Upper lobe of left lung (tissue), 6 donors: ENCODE measurements around the gene CNTNAP4. TPM values are rescaled to one million over a fixed set of nuclear protein-coding genes. Genes with fewer than 3 reads are reported as not detected.

Source experiments
- ATAC-seq, 2 donors: fragments of 200-7000 bp; cut with Tn5 transposase; one replicate each; pipeline ENCODE4 v1.9.1; 2022; ENCODE audit warnings: mild to moderate bottlenecking in 2 of 2, moderate library complexity in 2 of 2; ENCODE audit not compliant: low FRiP score in 2 of 2
- DNase-seq, 2 donors: peaks; one replicate each; pipeline ENCODE4 v3.0.0-alpha.2; 2019 to 2020
- H3K27ac ChIP-seq, 4 donors: fragments of 200-600 bp; sonication (generic); one replicate each; pipeline ENCODE4 v1.5.1; 2016 to 2019
- H3K27me3 ChIP-seq, 4 donors: fragments of 200-600 bp; sonication (generic); one replicate each; pipeline ENCODE4 v1.5.1; 2017 to 2019
- H3K36me3 ChIP-seq, 4 donors: fragments of 200-600 bp; sonication (generic); one replicate each; pipeline ENCODE4 v1.5.1; 2016 to 2019
- H3K4me1 ChIP-seq, 4 donors: fragments of 200-600 bp; sonication (generic); one replicate each; pipeline ENCODE4 v1.5.1; 2018 to 2019
- H3K4me3 ChIP-seq, 4 donors: fragments of 200-600 bp; sonication (generic); one replicate each; pipeline ENCODE4 v1.5.1; 2017 to 2019; ENCODE audit warnings: mild to moderate bottlenecking in 2 of 4, moderate library complexity in 1 of 4
- H3K9me3 ChIP-seq, 4 donors: fragments of 200-600 bp; sonication (generic); one replicate each; pipeline ENCODE4 v1.5.1; 2018 to 2019
- EP300 ChIP-seq, 4 donors: sonication (generic); formaldehyde crosslinking; IDR thresholded peaks; one replicate each; pipeline ENCODE4 v1.5.1; 2017; ENCODE audit warnings: antibody characterized with exemption in 4 of 4, control low read depth in 2 of 4
- POLR2A ChIP-seq, 4 donors: fragments of 450-650 bp; IDR thresholded peaks; one replicate each; pipeline ENCODE4 v1.5.1; 2016 to 2017; ENCODE audit warnings: antibody characterized with exemption in 4 of 4, mild to moderate bottlenecking in 2 of 4
- POLR2AphosphoS5 ChIP-seq, 2 donors: sonication (generic); formaldehyde crosslinking; IDR thresholded peaks; one replicate each; pipeline ENCODE4 v1.5.1; 2017; ENCODE audit warnings: antibody characterized with exemption in 2 of 2
- WGBS, 2 donors: methylation state at CpG; one replicate each; pipeline ENCODE4 v1.1.5; 2017 to 2018; 5-methylcytosine and 5-hydroxymethylcytosine counted together
- total RNA-seq, 6 donors: library from RNA; depleted of rRNA in 4 of 6; stranded (reverse); fragments of >200 nt in 4 of 6; gene quantifications; one replicate each; pipeline versions ENCODE4 v1.1.0 to v1.2.1, GENCODE V29; 2016 to 2021
- TF ChIP-seq, protein P1 (sequence below), 6 experiments: fragments of 450-650 bp in 4 of 6; fragments of 200-600 bp in 2 of 6; sonication (generic) in 2 of 6; IDR thresholded peaks; one replicate each; pipeline ENCODE4 v1.5.1; 2016 to 2019; ENCODE audit warnings: antibody characterized with exemption in 6 of 6
- donor health status: DM: no; HTN: no; CAD: no; lungs with moderate emphysema.
- donor health status: DM: no; HTN: yes; CAD: no; lungs with severe emphysema.

The CNTNAP4 gene
- total RNA-seq, 6 donors from 2014 or later: not detected

DNA sequence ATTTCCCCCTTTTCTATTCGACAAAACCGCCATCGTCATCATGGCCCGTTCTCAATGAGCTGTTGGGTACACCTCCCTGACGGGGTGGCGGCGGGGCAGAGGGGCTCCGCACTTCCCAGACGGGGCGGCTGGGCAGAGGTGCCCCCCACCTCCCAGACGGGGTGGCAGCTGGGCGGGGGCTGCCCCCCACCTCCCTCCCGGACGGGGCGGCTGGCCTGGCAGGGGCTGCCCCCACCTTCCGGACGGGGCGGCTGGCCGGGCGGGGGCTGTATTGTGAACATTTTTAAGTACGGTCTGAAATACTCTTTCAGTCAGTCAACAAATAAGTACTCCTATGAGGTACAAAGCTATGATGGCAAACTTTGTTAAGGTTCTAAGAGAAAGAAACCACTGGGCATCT, 222.8 kb downstream of the CNTNAP4 start:
- Histone ChIP-seq H3K4me3 (no peak overlapping the region), H3K9me3 (no peaks in the 10 kb centered on the region), H3K36me3 (no peaks in the 10 kb centered on the region), H3K4me1 (no peaks in the 10 kb centered on the region), H3K27ac (no peak overlapping the region), H3K27me3 (no peaks in the 10 kb centered on the region)
- TF ChIP-seq POLR2AphosphoS5 (IDR thresholded peaks at IDR 0.05) (no peak), EP300 (IDR thresholded peaks at IDR 0.05) (no peak)
- TF ChIP-seq, protein P1, sequence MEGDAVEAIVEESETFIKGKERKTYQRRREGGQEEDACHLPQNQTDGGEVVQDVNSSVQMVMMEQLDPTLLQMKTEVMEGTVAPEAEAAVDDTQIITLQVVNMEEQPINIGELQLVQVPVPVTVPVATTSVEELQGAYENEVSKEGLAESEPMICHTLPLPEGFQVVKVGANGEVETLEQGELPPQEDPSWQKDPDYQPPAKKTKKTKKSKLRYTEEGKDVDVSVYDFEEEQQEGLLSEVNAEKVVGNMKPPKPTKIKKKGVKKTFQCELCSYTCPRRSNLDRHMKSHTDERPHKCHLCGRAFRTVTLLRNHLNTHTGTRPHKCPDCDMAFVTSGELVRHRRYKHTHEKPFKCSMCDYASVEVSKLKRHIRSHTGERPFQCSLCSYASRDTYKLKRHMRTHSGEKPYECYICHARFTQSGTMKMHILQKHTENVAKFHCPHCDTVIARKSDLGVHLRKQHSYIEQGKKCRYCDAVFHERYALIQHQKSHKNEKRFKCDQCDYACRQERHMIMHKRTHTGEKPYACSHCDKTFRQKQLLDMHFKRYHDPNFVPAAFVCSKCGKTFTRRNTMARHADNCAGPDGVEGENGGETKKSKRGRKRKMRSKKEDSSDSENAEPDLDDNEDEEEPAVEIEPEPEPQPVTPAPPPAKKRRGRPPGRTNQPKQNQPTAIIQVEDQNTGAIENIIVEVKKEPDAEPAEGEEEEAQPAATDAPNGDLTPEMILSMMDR (IDR thresholded peaks at IDR 0.05): no peak
- no peak for ATAC-seq
- WGBS, 2 donors: 97% methylated on average over 18 to 20 of the region's 21 CpGs
- peak in 1 of 2 donors; percentile 66 for DNase-seq

DNA sequence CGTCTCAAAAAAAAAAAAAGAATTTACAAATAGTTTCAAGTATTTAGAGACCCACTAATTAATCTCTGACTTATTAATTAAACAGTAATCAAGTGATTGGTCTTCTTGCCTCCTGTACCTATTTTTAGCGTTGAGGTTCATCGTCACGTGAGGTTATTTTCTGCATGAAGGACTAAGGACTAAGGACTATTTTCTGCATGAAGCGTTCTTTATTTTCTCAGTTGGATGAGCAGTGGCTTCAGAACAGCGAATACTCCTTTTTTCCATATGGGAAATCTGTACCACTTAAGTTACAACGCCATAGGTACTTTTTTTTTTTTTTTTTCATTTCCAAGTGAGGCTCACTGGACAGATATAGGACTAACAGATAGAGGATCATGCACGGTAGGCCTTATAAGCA, 224.9 kb downstream of the CNTNAP4 start:
- no peaks in the 10 kb centered on the region for H3K9me3 ChIP-seq
- ATAC-seq (no peak), DNase-seq (no peak)
- no peaks in the 10 kb centered on the region for H3K4me1 ChIP-seq
- TF ChIP-seq EP300 (IDR thresholded peaks at IDR 0.05): no peak
- no peak overlapping the region for H3K4me3 ChIP-seq
- H3K36me3 ChIP-seq: no peaks in the 10 kb centered on the region
- H3K27me3 ChIP-seq: no peaks in the 10 kb centered on the region
- no peak overlapping the region for H3K27ac ChIP-seq
- WGBS, 2 donors: 92 to 94% methylated on average over 7 to 8 of the region's 8 CpGs

GRCh38 chr16:76502555-76502954, 225.4 kb downstream of the CNTNAP4 start:
- no peak for TF ChIP-seq POLR2AphosphoS5 (IDR thresholded peaks at IDR 0.05)
- TF ChIP-seq POLR2A (IDR thresholded peaks at IDR 0.05): no peak
- TF ChIP-seq EP300 (IDR thresholded peaks at IDR 0.05): no peak
- TF ChIP-seq, protein P1 (IDR thresholded peaks at IDR 0.05): no peak
- no peaks in the 10 kb centered on the region for H3K4me1 ChIP-seq
- no peak overlapping the region for H3K27ac ChIP-seq
- H3K27me3 ChIP-seq: no peaks in the 10 kb centered on the region
- ATAC-seq (no peak), DNase-seq (no peak)
- WGBS, 2 donors: 85 to 86% methylated on average over 3 of the region's 3 CpGs
- no peaks in the 10 kb centered on the region for H3K9me3 ChIP-seq
- no peaks in the 10 kb centered on the region for H3K36me3 ChIP-seq
- H3K4me3 ChIP-seq: no peak overlapping the region

DNA sequence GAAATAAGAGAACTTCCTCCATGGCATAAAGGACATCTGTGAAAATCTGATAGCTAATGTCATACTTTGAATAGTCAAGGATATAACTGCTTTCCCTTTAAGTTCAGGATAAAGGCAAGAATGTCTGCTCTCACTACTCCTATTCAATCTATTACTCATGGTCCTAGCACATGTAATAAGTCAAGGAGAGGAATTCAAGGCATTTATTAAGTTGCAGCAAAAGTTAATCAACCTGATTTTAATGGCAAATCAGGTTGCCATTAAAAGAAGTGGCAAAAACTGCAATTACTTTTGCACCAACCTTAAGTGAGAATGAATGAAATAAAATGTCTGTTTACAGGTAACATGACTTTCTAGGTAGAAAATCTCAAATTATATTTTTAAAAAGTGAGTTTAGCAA, 225.9 kb downstream of the CNTNAP4 start:
- Histone ChIP-seq H3K27me3 (no peaks in the 10 kb centered on the region), H3K36me3 (no peaks in the 10 kb centered on the region), H3K9me3 (no peaks in the 10 kb centered on the region), H3K4me3 (no peak overlapping the region), H3K27ac (no peak overlapping the region), H3K4me1 (no peaks in the 10 kb centered on the region)
- ATAC-seq (no peak), DNase-seq (no peak)
- TF ChIP-seq POLR2A (IDR thresholded peaks at IDR 0.05) (no peak), POLR2AphosphoS5 (IDR thresholded peaks at IDR 0.05) (no peak), EP300 (IDR thresholded peaks at IDR 0.05) (no peak)
- TF ChIP-seq, protein P1 (IDR thresholded peaks at IDR 0.05): no peak

DNA sequence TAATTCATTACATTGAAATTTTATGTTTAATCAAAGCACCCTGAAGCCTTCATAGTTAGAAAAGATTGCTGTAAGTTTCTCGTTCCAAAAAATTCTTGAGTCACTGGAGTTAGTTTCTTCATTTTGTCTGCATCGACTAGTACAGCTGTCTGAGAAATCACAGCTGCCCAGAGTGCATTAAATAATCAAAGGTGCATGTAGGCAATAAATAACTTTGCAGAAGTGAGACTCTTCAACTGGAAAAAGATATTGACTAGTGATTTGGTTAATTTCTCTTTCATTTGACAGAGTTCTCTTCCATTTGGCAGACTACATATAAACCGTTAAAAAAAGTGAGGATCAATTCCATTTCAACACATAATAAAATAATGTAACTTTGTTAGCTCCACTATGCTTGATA, 234.0 kb downstream of the CNTNAP4 start:
- ATAC-seq: no peak
- Histone ChIP-seq H3K9me3 (no peaks in the 10 kb centered on the region), H3K4me1 (no peaks in the 10 kb centered on the region), H3K4me3 (no peak overlapping the region), H3K27ac (no peak overlapping the region), H3K36me3 (no peaks in the 10 kb centered on the region), H3K27me3 (no peaks in the 10 kb centered on the region)
- DNase-seq: no peak
- 74 to 87% methylated on average over 3 of the region's 3 CpGs for WGBS, 2 donors
- TF ChIP-seq EP300 (IDR thresholded peaks at IDR 0.05): no peak
- TF ChIP-seq, protein P1 (IDR thresholded peaks at IDR 0.05): no peak
- TF ChIP-seq POLR2AphosphoS5 (IDR thresholded peaks at IDR 0.05): no peak
- no peak for TF ChIP-seq POLR2A (IDR thresholded peaks at IDR 0.05)
